Stimulated activated CD8-positive, alpha-beta memory T cell treated with anti-CD3 and anti-CD28 coated beads, Interleukin-12 subunit alpha, Interleukin-12 subunit beta, amount 100 ng/mL, for 24 hours (primary cell): ENCODE results near the gene FOXF2.

Experiments
- DNase-seq: peaks from one replicate; pipeline ENCODE4 v3.0.0-alpha.2; 2020; ENCODE audit errors: extremely low read depth

Gene FOXF2

GRCh38 chr6:1378065-1379016, 11.0 kb upstream of the FOXF2 start:
- DNase-seq = no peak

DNA sequence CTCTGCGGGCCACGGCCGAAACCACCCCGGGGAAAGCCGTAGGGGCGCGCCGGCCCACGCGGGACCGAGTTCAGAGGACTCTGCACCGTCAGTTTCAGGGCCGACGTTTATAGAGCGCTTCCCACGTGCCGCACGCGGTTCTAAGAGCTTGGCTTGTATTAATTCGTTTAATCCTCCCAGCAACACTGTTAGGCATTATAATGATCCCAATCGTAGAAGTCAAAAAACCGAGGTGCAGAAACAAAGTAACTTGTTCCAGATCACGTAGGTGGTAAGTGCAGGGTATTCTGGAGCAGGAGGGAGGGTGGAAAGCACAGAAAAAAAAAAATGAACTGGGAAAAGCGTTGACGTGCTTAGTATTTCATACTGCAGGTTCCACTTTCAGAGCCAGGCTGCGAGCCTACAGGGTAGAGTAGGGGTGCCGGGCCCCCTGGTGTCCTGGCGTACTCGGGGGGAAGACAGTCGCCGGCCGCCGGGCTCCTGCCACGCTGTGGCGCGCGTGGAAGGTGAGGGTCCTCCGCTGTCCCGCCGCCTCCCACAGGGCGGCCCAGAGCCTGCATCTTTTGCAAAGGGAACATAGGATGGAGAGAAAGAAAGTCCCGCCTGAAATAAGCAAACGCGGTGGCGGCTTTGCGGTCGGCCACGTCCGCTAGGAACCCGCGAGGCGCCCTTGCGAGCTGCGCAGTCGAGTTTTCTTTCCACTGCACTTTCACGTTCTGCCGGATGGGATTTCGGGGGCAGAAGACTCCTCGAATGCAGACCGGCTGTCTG, 10.2 kb upstream of the FOXF2 start:
- no peak for DNase-seq

DNA sequence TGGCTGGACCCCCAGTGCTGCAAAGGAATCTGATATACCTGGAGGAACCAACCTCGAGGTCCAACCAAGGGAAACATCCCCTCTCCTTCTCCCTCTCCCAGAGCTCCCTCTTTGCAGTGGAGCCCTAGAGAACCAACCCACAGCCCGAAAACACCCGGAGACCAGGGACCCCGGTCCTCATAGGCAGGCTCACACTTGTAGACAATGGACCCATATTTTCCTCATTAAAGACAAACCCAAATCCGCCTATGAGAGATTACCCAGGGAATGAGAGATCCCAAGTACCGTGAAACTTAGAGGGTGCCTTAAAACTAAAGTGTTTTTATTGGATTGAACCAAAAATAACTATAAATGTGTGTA, 9.6 kb upstream of the FOXF2 start:
- no peak for DNase-seq

DNA sequence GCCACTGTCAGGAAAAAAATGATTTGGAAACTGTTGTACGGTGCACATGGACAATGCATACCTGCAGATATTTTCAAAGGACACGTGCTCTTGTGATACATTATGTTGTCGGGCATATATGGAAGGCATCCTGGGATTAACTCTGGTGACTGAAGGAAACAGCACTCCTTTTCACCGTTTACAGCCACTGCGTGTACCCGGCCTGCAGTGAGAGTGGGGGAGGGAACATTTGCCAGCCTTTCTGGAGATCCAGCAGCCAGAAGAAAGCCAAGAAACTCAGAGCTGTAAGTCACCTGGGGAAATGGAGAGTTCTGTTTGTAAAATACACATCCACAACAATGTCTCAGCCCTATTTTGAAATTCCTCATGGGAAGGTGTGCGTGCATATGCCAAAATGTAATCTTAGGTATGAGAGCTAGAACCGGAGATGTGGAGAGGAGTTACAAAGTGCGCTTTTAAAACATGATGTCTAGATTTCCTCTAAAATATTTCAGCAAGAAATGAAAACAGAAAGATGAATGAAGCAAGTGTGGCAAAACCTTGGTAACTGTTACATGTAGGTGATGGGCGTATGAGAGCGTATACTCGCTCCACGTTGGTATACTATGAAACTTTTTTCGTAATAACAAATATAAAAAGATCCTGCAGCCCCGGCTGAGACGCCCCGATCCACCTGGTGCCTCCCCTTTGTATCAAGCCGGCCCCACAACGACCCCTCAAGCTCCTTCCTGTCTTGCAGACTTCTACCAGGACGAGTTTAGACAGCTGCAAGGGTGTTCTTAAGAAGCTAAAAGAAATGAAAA, 8.6 kb upstream of the FOXF2 start:
- DNase-seq = no peak

DNA sequence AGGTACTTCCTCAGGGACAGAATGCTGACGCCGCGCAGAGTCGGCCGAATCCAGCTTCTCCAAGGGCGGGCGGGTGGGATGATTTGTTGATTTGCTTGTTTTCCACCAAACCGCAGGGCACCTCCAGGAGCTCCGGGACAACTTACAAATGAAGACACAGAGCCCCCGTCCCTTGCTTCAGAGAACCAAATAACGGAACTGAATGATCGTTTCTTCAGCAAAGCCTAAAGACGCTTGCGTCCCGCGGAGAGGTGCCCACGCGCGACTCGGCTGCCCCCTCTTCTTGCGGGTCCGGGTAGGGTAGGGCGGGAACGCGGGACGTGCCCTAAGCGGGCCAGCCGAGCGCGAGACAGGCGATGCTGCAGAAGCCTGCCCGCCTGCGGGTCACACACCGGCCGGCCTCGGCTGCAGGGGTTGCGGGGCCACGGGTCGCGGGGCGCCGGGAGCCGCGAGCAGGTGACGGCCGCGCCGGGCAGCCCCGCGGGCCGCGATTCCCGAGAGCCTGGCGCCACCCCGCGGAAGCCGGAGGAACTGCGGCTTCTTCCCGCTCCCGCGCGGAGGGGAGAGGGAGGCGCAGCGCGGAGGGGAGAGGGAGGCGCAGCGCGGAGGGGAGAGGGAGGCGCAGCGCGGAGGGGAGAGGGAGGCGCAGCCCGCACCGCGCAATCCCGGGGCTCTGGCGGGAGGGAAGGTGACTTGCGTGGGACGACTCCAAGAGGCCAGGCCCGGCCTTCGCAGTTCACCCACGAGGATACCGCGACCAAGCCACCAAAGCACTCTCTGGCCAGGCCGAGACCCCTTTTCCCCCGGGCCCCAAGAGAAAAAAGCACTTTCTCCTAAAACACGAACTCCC, 7.7 kb upstream of the FOXF2 start:
- no peak for DNase-seq

- DNase-seq = no peak
These were observed 7.0 kb upstream of the FOXF2 start for GRCh38 chr6:1382331-1382882.

DNA sequence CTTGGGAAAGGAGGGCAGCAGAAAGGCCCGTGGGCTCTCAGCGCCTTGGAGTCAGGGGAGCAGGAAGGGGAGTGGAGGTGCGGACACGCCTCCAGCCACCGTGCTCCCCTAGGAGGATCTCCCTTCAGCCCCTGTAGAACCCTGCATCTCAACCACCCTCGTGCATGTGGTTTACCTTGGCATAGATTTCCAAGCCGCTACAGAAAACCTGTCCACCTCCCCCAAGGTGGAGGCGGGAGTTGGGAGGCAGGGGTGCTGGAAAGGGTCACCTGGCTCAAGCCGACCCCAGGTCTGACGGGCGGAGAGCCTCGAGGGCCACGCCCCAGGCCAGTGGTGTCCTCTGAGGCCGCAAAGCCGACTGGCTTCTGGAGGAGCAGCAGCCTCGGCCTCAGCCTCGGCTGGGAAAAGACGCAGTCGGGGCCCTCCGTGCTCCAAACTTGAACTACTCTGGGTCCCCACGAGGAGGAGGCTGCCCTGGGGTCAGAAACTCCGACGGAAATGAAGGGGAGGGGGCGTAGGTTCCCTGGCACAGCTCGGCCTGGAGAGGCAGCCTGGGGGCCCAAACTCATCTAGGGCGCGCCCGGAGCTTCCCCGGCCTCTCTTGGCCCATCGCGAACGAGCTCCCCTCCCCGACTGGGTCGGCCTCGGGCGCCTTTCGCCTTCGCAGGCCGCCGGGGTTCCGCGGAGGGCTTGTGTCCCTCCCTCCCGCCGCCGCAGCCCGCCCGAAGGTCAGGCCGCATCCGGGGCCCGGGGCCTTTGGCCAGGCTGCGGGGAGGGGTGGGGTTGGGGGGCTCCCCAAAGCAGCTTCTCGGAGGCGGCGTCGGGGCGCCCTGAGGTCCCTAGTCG, 6.3 kb upstream of the FOXF2 start:
- no peak for DNase-seq

GRCh38 chr6:1383729-1384548, 5.4 kb upstream of the FOXF2 start:
- DNase-seq = no peak

- DNase-seq = no peak
These were observed 4.7 kb upstream of the FOXF2 start for GRCh38 chr6:1384549-1385128.

- DNase-seq = no peak
These were observed 4.0 kb upstream of the FOXF2 start for GRCh38 chr6:1385129-1386037.

DNA sequence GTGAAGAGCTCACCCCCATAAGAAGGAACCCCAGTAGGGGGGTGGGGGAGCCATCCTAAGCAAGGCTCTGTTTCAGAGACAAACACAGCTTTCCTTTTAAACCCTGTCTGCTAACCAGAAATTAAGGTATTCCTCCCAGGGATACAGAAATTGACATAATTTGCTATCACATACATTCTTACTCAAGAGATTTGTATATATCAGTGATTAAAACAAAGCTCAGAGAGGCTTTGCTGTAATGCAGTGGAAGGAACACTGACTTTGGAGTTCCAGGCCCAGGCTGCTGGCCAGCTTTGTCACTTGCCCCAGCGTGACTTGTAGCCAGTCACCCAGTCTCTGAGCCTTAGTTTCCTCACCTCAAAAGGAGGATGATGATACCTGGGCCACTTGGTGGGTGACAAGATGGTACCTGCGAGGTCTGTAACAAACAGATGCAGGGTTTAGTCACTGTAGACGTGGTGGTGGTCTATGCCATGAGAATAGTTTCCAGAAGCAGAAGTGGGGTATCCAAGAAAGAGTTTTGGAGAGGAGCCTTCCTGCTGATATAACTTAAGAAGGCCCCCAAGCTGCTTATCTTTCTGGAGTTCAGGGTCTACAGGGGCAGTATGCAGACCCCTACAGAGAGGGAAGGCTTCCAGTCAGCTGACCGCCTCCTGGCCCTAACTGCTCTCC, 3.2 kb upstream of the FOXF2 start:
- no peak for DNase-seq

DNA sequence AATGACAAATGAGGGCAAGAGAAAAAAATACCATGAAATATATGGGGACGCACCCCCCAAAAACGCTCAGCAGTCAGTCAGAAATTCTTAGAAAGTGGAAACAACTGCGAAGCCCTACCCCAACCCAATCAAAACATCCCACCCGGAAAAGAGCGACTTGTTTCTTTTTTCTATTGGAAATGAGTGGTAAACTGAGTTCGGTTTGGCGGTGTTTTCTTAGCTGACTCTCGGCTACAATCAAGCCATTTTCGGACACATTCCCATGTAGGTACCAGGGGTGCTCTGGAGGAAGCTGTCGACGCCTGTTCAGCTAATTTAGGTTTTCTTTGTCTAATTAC, 1.9 kb upstream of the FOXF2 start:
- DNase-seq = no peak

GRCh38 chr6:1387876-1388629, 1.3 kb upstream of the FOXF2 start:
- DNase-seq = no peak

DNA sequence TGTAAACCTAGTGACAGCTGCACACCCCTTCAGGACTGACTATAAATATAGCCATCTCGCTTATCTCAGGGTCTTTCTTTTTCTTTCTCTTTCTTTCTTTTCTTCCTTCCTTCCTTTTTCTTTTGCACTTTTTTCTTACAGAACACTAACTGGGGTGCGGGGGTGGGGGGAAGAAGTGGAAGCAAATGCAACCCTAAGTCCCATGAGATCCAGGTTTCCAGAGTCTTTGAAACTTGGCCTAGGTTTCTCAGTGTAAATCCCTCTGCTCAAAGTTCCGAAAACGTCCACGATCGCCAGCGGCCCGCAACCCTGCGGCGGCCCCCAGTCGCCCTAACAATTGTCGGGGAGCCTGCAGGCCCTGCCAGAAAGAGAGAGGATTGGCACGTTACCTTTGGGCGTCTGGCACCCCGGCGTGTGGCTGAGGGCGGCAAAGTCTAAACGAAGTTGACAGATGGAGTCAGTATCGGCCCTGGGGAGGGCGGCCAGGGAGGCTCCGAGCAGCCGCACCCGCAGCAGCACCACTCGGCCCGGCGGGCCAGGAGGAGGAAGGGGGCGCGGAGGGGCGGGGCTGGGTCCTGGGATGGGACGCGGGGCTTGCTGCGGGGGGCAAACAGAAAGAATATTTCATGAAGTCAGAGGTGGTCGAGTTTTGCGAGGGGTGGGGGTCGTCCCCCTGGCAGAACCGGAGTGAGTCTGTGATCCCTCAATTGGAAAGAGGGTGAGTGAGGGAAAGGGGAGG, 577 bp upstream of the FOXF2 start:
- no peak for DNase-seq

DNA sequence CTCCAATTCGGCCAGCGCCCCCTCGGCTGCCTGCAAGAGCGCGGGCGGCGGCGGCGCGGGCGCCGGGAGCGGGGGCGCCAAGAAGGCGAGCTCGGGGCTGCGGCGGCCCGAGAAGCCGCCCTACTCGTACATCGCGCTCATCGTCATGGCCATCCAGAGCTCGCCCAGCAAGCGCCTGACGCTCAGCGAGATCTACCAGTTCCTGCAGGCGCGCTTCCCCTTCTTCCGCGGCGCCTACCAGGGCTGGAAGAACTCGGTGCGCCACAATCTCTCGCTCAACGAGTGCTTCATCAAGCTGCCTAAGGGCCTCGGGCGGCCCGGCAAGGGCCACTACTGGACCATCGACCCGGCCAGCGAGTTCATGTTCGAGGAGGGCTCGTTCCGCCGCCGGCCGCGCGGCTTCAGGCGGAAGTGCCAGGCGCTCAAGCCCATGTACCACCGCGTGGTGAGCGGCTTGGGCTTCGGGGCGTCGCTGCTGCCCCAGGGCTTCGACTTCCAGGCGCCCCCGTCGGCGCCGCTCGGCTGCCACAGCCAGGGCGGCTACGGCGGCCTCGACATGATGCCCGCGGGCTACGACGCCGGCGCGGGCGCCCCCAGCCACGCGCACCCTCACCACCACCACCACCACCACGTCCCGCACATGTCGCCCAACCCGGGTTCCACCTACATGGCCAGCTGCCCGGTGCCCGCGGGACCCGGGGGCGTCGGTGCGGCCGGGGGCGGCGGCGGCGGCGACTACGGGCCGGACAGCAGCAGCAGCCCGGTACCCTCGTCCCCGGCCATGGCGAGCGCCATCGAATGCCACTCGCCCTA, 963 bp downstream of the FOXF2 start:
- DNase-seq = no peak
